ENCODE results near the gene PUM2.

DNA sequence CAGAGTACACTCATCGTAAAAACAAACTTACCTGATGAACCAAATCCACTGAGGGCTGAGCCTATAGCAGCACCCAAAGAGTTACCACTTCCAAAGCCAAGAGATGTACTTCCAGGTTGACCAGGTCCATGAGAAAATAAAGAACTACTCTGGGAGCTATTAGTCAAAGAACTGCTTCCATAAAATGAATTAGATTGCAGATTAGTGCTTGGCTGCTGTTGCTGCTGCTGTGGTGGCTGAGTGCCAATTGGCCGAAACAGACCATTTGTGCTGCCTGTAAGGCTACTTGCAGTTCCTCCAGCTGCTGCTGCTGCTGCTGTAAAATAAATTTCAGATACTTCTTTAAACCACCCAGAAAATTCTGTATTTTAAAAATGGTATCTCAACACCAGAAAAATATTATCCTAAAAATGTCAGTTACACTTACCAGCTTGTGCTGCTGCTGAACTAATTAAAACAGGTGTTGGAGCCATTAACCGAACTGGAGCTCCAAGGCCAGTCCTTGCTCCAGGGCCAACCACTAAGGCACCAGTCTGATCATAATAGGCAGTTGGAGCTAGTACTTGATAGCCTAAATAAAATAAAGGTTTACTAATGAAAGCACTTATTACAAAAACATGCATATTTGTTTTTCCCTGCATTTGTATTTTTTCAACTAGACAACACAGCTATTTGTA is 67.6 kb downstream of the PUM2 start:
- no peak for TF ChIP-seq EZH2 (IDR thresholded peaks at IDR 0.05; ENCODE audit: borderline replicate concordance, low read depth, low read length, poor library complexity, severe bottlenecking)
- TF ChIP-seq, protein P1, sequence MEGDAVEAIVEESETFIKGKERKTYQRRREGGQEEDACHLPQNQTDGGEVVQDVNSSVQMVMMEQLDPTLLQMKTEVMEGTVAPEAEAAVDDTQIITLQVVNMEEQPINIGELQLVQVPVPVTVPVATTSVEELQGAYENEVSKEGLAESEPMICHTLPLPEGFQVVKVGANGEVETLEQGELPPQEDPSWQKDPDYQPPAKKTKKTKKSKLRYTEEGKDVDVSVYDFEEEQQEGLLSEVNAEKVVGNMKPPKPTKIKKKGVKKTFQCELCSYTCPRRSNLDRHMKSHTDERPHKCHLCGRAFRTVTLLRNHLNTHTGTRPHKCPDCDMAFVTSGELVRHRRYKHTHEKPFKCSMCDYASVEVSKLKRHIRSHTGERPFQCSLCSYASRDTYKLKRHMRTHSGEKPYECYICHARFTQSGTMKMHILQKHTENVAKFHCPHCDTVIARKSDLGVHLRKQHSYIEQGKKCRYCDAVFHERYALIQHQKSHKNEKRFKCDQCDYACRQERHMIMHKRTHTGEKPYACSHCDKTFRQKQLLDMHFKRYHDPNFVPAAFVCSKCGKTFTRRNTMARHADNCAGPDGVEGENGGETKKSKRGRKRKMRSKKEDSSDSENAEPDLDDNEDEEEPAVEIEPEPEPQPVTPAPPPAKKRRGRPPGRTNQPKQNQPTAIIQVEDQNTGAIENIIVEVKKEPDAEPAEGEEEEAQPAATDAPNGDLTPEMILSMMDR (conservative IDR thresholded peaks at IDR 0.05; ENCODE audit: low read depth, low read length) = no peak

Measured in A673 (cell line).